SJCRH30 (cell line): ENCODE data around the gene SERF2. TPM values are rescaled to one million over a fixed set of nuclear protein-coding genes. Genes with fewer than 3 reads are reported as not detected.
A peak's percentile ranks its signal among the peaks of the same experiment; 100 is the strongest.
"Not testable (repeated sequence)": the region's sequence is repeated elsewhere in the genome, so short reads cannot be mapped to it uniquely, and the experiment has no call there.

Experiments
- DNase-seq, 2 experiments: peaks; one replicate each; pipeline ENCODE4 v3.0.0-alpha.2; 2015 to 2020
- H3K27ac ChIP-seq: fragments of 250-450 bp; sonication (Bioruptor Pico); 2 replicates; pipeline ENCODE4 v1.5.1; 2020; ENCODE audit warnings: mild to moderate bottlenecking, moderate library complexity
- H3K27me3 ChIP-seq: fragments of 250-450 bp; sonication (Bioruptor Pico); 2 replicates; pipeline ENCODE4 v1.5.1; 2020; ENCODE audit warnings: mild to moderate bottlenecking, moderate library complexity
- H3K36me3 ChIP-seq: fragments of 250-450 bp; sonication (Bioruptor Pico); 2 replicates; pipeline ENCODE4 v1.5.1; 2020; ENCODE audit warnings: mild to moderate bottlenecking, moderate library complexity
- H3K4me1 ChIP-seq: fragments of 250-450 bp; sonication (Bioruptor Pico); 2 replicates; pipeline ENCODE4 v1.5.1; 2020; ENCODE audit warnings: mild to moderate bottlenecking, moderate library complexity
- H3K4me3 ChIP-seq: fragments of 250-450 bp; sonication (Bioruptor Pico); 2 replicates; pipeline ENCODE4 v1.5.1; 2020; ENCODE audit warnings: mild to moderate bottlenecking, moderate library complexity
- H3K9me3 ChIP-seq: fragments of 250-450 bp; sonication (Bioruptor Pico); replicated peaks from 2 replicates; pipeline ENCODE4 v1.5.1; 2020; ENCODE audit warnings: mild to moderate bottlenecking, moderate library complexity
- total RNA-seq: library from RNA; depleted of rRNA; stranded (reverse); fragments of >200 nt; shearing (Covaris generic); gene quantifications from 2 replicates; pipeline ENCODE4 v1.2.3, GENCODE V29; 2014; rRNA removed

The SERF2 gene
- total RNA-seq, result 471 and 504 TPM in 2 replicates

- Histone ChIP-seq H3K27ac (peak within 1 kb of the TSS; percentile 80), H3K4me3 (peak within 1 kb of the TSS; percentile 90), H3K4me1 (peaks cover 8% of the 10 kb centered on the region; the same call in 1 of the 2 replicates), H3K27me3 (no peaks in the 10 kb centered on the region), H3K36me3 (peaks cover 32% of the 10 kb centered on the region), H3K9me3 (no peaks in the 10 kb centered on the region)
- peak; percentile 99 to 100 for DNase-seq
Measured at GRCh38 chr15:43791993-43792760, at the start of gene SERF2. TSS of gene SERF2 (plus strand) at chr15:43792320. CDS start at chr15:43792377, 57 bp downstream.

DNA sequence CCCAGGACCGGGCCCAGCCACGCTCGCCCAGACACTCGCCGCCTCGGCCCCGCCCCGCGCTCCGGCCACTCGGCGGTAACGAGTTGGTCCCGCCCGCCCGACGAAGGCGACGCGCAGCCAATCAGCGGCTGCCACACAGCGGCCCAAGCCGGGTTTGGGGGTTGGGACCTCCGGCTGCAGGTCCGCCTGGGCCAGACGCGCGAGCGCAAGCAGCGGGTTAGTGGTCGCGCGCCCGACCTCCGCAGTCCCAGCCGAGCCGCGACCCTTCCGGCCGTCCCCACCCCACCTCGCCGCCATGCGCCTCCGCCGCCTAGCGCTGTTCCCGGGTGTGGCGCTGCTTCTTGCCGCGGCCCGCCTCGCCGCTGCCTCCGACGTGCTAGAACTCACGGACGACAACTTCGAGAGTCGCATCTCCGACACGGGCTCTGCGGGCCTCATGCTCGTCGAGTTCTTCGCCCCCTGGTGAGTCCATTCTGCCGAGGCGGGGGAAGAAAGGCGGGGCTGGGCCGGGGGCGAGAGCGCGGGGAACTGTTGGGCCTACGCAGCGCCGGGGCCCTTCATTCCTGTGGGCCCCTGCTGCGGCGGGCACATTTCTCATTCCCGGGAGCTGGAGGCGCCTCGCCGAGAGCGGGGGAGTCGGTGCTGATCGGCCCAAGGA lies 45.7 kb upstream of the SERF2 start, which contains the start of gene PDIA3:
PDIA3 (plus strand) TSS at position 194 of the 658 bp plus-strand sequence; CDS start at position 296, 102 bp downstream.
- not testable (repeated sequence) for H3K27me3 ChIP-seq, H3K4me1 ChIP-seq
- DNase-seq, result peak; percentile 91 to 92

DNA sequence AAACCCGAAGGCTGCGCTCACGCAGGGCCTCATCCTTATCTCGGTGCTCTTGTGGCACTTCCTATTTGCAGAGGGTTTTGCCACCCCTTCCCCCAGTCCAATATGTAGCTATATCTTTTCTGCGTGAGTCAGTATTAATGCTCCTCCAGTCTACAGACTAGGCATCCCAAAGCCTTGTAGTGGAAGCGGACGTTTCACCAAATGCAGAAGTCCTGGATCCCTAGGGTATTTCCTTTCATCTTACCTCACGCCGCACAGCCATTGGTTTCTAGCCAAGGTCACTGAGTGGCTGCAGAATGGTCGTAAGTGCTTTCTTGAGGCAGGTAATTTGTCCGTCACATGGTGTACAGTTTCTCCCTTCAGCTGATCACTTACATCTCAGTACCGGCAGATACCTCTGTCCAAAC lies 45.2 kb upstream of the SERF2 start:
- H3K9me3 ChIP-seq, H3K27me3 ChIP-seq, H3K36me3 ChIP-seq, H3K4me1 ChIP-seq: not testable (repeated sequence)
- peak; percentile 15 to 46 for DNase-seq
- peak overlapping the region; percentile 70 for H3K27ac ChIP-seq
- H3K4me3 ChIP-seq, result peak overlapping the region; percentile 80

More for the DNA sequence above, 45.7 kb upstream of the SERF2 start, which contains the start of gene PDIA3:
- H3K27ac ChIP-seq, result peak within 1 kb of the TSS; percentile 70
- not testable (repeated sequence) for H3K9me3 ChIP-seq, H3K36me3 ChIP-seq
- H3K4me3 ChIP-seq, result peak within 1 kb of the TSS; percentile 80

- DNase-seq, result no peak
- H3K4me3 ChIP-seq, result no peak overlapping the region
- H3K9me3 ChIP-seq, result no peaks in the 10 kb centered on the region
- H3K27me3 ChIP-seq, result no peaks in the 10 kb centered on the region
- no peak overlapping the region for H3K27ac ChIP-seq
- peaks cover 19% of the 10 kb centered on the region for H3K36me3 ChIP-seq
- H3K4me1 ChIP-seq, result no peaks in the 10 kb centered on the region
Measured at GRCh38 chr15:43748376-43748775, 43.7 kb upstream of the SERF2 start.

- Histone ChIP-seq H3K27me3 (no peaks in the 10 kb centered on the region), H3K4me3 (no peak overlapping the region), H3K9me3 (no peaks in the 10 kb centered on the region), H3K36me3 (peaks cover 32% of the 10 kb centered on the region), H3K27ac (no peak overlapping the region), H3K4me1 (no peaks in the 10 kb centered on the region)
- DNase-seq, result no peak
Measured at GRCh38 chr15:43749690-43750345, 42.3 kb upstream of the SERF2 start.

- DNase-seq, result no peak
- no peaks in the 10 kb centered on the region for H3K27me3 ChIP-seq
- H3K4me3 ChIP-seq, result no peak overlapping the region
- H3K36me3 ChIP-seq, result peaks cover 50% of the 10 kb centered on the region
- no peak overlapping the region for H3K27ac ChIP-seq
- no peaks in the 10 kb centered on the region for H3K9me3 ChIP-seq
- no peaks in the 10 kb centered on the region for H3K4me1 ChIP-seq
Measured at GRCh38 chr15:43751885-43752284, 40.2 kb upstream of the SERF2 start.

- H3K27ac ChIP-seq, result no peak overlapping the region
- no peak for DNase-seq
- H3K36me3 ChIP-seq, result peaks cover 82% of the 10 kb centered on the region
Measured at GRCh38 chr15:43762824-43763223, 29.3 kb upstream of the SERF2 start.

DNA sequence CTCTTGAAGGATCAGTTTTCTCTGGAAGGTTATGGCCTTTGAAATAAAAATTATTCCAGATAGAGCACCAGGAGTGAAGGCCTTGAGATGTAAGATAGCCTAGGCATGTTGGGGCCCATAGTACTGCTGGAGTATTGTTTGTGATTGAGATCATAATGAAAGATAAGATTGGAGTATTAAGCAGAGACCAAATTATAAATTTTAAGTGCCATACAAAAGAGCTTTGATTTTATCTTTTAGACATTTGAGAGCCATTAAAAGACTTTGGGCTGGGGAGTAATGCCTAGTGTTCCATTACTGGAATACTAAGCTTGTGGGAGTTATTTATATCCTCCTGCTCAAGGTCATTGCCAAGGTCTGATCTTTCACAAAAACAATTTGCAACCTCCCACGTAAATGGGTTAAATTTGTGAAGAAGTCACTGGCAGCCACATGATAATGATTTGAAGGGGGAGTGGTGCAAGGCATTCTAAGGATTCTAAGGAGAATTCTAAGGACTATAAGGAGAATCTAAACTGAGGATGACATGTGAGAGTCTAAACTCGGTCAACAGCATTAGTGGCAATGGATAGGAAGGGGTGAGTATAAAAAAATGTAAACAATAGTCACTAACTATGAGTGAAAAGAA lies 28.2 kb upstream of the SERF2 start:
- no peak for DNase-seq

More at GRCh38 chr15:43762824-43763223, 29.3 kb upstream of the SERF2 start:
- H3K4me1 ChIP-seq, result no peaks in the 10 kb centered on the region
- H3K27me3 ChIP-seq, result no peaks in the 10 kb centered on the region
- H3K4me3 ChIP-seq, result no peak overlapping the region
- H3K9me3 ChIP-seq, result no peaks in the 10 kb centered on the region

GRCh38 chr15:43769584-43770228 lies 22.4 kb upstream of the SERF2 start:
- H3K27me3 ChIP-seq, result no peaks in the 10 kb centered on the region
- no peak overlapping the region for H3K27ac ChIP-seq
- peaks cover 73% of the 10 kb centered on the region for H3K36me3 ChIP-seq
- DNase-seq, result peak; percentile 57 to 75
- no peaks in the 10 kb centered on the region for H3K9me3 ChIP-seq
- H3K4me3 ChIP-seq, result no peak overlapping the region
- H3K4me1 ChIP-seq, result no peaks in the 10 kb centered on the region

More for the DNA sequence above, 28.2 kb upstream of the SERF2 start:
- no peak overlapping the region for H3K27ac ChIP-seq
- H3K9me3 ChIP-seq, result no peaks in the 10 kb centered on the region
- H3K27me3 ChIP-seq, result no peaks in the 10 kb centered on the region
- no peaks in the 10 kb centered on the region for H3K4me1 ChIP-seq
- no peak overlapping the region for H3K4me3 ChIP-seq
- H3K36me3 ChIP-seq, result peaks cover 79% of the 10 kb centered on the region

GRCh38 chr15:43771816-43772215 lies 20.3 kb upstream of the SERF2 start:
- no peaks in the 10 kb centered on the region for H3K27me3 ChIP-seq
- H3K36me3 ChIP-seq, result peaks cover 54% of the 10 kb centered on the region
- no peak overlapping the region for H3K4me3 ChIP-seq
- no peak overlapping the region for H3K27ac ChIP-seq
- DNase-seq, result no peak
- no peaks in the 10 kb centered on the region for H3K9me3 ChIP-seq
- no peaks in the 10 kb centered on the region for H3K4me1 ChIP-seq

DNA sequence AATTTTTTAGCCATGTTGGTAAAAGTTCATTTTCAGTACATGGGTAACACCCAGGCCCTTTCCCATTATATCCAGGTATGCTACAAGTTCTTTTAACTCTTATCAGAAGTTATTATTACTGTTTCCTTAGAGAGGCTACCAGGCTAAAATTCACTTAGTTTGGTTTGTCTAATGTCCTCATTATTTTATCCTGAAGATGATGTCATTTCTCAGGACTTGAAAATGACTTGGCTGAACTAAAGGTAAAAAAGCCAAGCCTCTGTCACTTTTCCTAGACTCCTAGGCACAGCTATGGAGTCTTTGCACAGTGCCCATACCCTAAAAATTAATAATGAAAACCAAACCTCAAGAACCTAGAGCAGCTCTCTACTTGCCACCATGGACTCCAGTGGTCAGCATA lies 19.5 kb upstream of the SERF2 start:
- DNase-seq, result no peak
- no peaks in the 10 kb centered on the region for H3K4me1 ChIP-seq
- H3K4me3 ChIP-seq, result no peak overlapping the region
- H3K27ac ChIP-seq, result no peak overlapping the region
- no peaks in the 10 kb centered on the region for H3K27me3 ChIP-seq
- H3K36me3 ChIP-seq, result peaks cover 48% of the 10 kb centered on the region
- H3K9me3 ChIP-seq, result no peaks in the 10 kb centered on the region

DNA sequence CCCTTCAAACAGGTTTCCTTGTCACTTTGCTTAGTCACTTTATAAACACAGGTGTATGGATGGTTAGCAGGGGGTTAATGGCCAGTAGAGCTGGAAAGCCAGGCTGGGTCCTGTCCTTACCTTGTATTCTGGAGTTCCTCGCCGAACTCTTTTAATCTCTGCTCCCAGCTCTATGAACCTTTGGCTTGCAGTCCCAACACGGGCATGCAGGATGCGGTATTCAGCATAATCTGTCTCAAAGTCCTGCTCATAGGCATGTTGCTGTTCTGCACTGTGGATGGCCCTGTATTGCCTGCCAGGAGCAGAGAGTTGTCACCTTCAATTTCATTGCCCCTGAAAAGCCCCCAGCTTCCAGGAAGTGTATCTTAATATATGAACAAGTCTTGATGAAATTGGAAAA lies 18.1 kb upstream of the SERF2 start:
- H3K9me3 ChIP-seq, result no peaks in the 10 kb centered on the region
- H3K36me3 ChIP-seq, result peaks cover 41% of the 10 kb centered on the region
- no peak overlapping the region for H3K27ac ChIP-seq
- H3K4me3 ChIP-seq, result no peak overlapping the region
- H3K27me3 ChIP-seq, result no peaks in the 10 kb centered on the region
- no peaks in the 10 kb centered on the region for H3K4me1 ChIP-seq
- DNase-seq, result no peak

DNA sequence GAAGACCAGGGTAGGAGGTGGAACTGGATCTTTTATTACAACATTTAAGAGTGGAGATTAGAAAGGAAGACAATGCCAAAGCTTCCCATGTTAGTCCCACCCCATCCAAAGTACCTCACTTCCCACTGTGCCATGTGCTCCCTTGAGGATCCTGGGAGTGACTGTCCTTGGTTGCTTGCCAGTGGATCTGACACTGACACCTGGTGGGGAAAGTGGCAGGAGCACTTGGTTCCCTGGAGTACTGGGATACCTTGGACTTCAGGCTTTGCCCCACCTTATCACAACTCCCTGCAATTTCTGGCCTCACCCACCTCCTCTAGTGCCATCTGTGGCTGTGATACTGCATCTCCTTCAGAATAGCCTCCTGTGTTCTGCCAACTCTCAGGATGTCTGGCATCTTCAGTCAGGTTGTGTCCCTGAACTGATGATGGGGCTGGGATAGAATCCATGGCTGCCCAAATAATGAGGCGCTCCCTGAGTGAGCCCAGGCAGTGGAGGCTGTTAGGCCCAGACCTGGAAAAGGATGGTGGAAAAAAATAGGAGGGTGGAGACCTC lies 16.6 kb upstream of the SERF2 start:
- Histone ChIP-seq H3K36me3 (peaks cover 27% of the 10 kb centered on the region), H3K4me3 (no peak overlapping the region), H3K27ac (no peak overlapping the region), H3K9me3 (no peaks in the 10 kb centered on the region), H3K27me3 (no peaks in the 10 kb centered on the region), H3K4me1 (no peaks in the 10 kb centered on the region)
- DNase-seq, result peak; percentile 34 to 56
